OCI-LY1 (cell line): ENCODE measurements around the gene MBNL1.

Experiments used
- H2AFZ ChIP-seq: fragments of 200-600 bp; sonication (generic), shearing (Covaris generic); 2 replicates; pipeline ENCODE4 v1.6.0; 2014; ENCODE audit warnings: antibody characterized with exemption, mild to moderate bottlenecking, low read length
- H3F3A ChIP-seq: fragments of 200-600 bp; sonication (generic), shearing (Covaris generic); 2 replicates; pipeline ENCODE4 v1.6.0; 2014; ENCODE audit warnings: mild to moderate bottlenecking, antibody characterized with exemption, low read length, moderate library complexity; ENCODE audit not compliant: insufficient read depth
- H3K27ac ChIP-seq: fragments of 200-600 bp; sonication (generic); 2 replicates; pipeline ENCODE4 v1.5.1; 2014; ENCODE audit warnings: low read length, mixed run types, mild to moderate bottlenecking, low read depth; ENCODE audit not compliant: poor library complexity, severe bottlenecking
- H3K27me3 ChIP-seq: fragments of 200-600 bp; sonication (generic); 2 replicates; pipeline ENCODE4 v1.6.0; 2014; ENCODE audit warnings: antibody characterized with exemption, mild to moderate bottlenecking, low read length, moderate library complexity; ENCODE audit not compliant: insufficient read depth
- H3K36me3 ChIP-seq: fragments of 200-600 bp; sonication (generic); 2 replicates; pipeline ENCODE4 v1.6.1; 2014; ENCODE audit warnings: mild to moderate bottlenecking, antibody characterized with exemption, low read length, moderate library complexity, mixed read lengths; ENCODE audit not compliant: insufficient read depth
- H3K4me1 ChIP-seq: fragments of 200-600 bp; sonication (generic); 2 replicates; pipeline ENCODE4 v1.5.1; 2014; ENCODE audit warnings: mild to moderate bottlenecking, low read length, moderate library complexity; ENCODE audit not compliant: insufficient read depth, severe bottlenecking
- H3K4me2 ChIP-seq: fragments of 200-600 bp; sonication (generic), shearing (Covaris generic); 2 replicates; pipeline ENCODE4 v1.6.1; 2014; ENCODE audit warnings: low read length
- H3K4me3 ChIP-seq: fragments of 200-600 bp; sonication (generic); 2 replicates; pipeline ENCODE4 v1.5.1; 2014; ENCODE audit warnings: low read length, low read depth, mild to moderate bottlenecking, mixed read lengths; ENCODE audit not compliant: poor library complexity, severe bottlenecking
- H3K79me2 ChIP-seq: fragments of 200-600 bp; shearing (Covaris generic); 2 replicates; pipeline ENCODE4 v1.6.1; 2016; ENCODE audit warnings: mixed run types, low read length, mixed read lengths; ENCODE audit not compliant: insufficient read depth
- H3K9ac ChIP-seq: fragments of 200-600 bp; sonication (generic), shearing (Covaris generic); 2 replicates; pipeline ENCODE4 v1.6.1; 2014; ENCODE audit warnings: mild to moderate bottlenecking, low read length, mixed read lengths
- H3K9me2 ChIP-seq: fragments of 200-600 bp; sonication (generic), shearing (Covaris generic); 2 replicates; pipeline ENCODE4 v1.6.1; 2014; ENCODE audit warnings: low read depth, mild to moderate bottlenecking, low read length, mixed read lengths
- H3K9me3 ChIP-seq: fragments of 200-600 bp; shearing (Covaris generic); 2 replicates; pipeline ENCODE4 v1.6.1; 2014; ENCODE audit warnings: low read length, mixed read lengths
- H4K20me1 ChIP-seq: fragments of 200-600 bp; sonication (generic), shearing (Covaris generic); 2 replicates; pipeline ENCODE4 v1.6.0; 2016; ENCODE audit warnings: mild to moderate bottlenecking, low read length; ENCODE audit not compliant: insufficient read depth
- CTCF ChIP-seq: fragments of 200-600 bp; sonication (generic), shearing (Covaris generic); IDR thresholded peaks from 2 replicates; pipeline ENCODE4 v1.5.1; 2017; ENCODE audit warnings: mild to moderate bottlenecking, antibody characterized with exemption, low read length, moderate library complexity, mixed read lengths
- EZH2 ChIP-seq: fragments of 200-600 bp; sonication (generic), shearing (Covaris generic); IDR thresholded peaks from 2 replicates; pipeline ENCODE4 v1.8.0; 2017; ENCODE audit warnings: borderline replicate concordance, mixed run types, mild to moderate bottlenecking, antibody characterized with exemption, low read length, moderate library complexity, mixed read lengths

The MBNL1 gene

DNA sequence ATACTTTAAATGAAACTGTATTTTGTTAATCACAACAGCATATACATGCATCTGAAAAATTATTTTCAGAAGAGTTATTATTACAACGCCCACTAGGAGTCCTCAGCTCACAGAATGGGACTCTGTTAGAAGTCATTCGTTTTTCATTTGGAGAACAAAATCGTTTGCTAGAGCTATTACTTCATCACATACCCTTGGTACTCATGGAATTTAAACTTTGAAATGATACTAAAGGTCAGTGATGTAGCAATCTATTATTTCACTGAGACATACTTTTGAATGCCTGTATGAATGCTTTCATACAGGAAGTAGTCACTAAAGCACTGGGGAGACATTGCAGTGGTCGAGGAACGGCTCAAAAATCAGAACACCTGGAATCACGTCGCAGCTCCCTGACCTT, 198.1 kb downstream of the MBNL1 start:
- Histone ChIP-seq H4K20me1 (no peaks in the 10 kb centered on the region), H3F3A (peaks cover 29% of the 10 kb centered on the region), H3K4me1 (peaks cover 3% of the 10 kb centered on the region), H3K9me2 (no peaks in the 10 kb centered on the region), H3K9ac (no peak overlapping the region), H3K27me3 (no peaks in the 10 kb centered on the region), H3K27ac (no peak overlapping the region), H3K4me3 (no peak overlapping the region), H3K9me3 (no peaks in the 10 kb centered on the region), H3K4me2 (no peak overlapping the region), H2AFZ (no peak overlapping the region), H3K79me2 (no peaks in the 10 kb centered on the region), H3K36me3 (peaks cover 40% of the 10 kb centered on the region)
- TF ChIP-seq CTCF (peak; percentile 87), EZH2 (no peak)

DNA sequence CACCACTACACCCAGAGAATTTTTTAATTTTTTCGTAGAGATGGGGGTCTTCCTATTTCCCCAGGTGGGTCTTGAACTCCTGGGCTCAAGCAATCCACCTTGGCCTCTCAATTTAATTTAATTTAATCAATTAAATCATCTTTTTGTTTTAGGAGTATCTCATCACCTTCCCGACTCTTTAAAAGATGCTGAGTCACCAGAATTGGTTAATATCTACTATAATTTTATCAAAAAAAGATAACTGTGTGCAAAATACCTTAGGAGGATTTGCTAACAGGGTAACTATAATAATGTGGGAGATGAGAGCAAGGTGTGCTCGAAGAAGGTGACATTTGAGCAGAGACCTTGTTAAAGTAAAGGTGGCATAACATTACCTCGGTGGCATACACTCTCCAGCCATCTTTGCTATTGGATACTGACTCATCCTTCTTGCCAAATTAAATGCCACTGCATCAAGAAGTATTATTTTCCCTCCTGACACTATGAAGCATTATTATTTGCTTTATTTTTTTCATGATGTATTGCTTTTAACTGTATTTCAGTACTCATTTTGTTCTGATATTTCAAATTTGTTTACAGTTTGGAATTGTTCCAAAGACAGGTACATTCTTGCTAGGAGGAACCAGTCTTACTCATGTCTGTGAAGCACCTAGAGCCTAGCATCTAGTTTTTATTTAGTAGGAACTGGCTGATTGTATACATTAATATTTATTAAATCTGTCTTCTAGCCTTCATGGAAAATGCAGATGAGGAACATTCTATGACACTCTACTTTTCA, 200.7 kb downstream of the MBNL1 start:
- Histone ChIP-seq H3K9me3 (no peaks in the 10 kb centered on the region), H3K4me2 (no peak overlapping the region), H3K79me2 (no peaks in the 10 kb centered on the region), H3K4me1 (peaks cover 4% of the 10 kb centered on the region), H3K27me3 (no peaks in the 10 kb centered on the region), H3K9me2 (no peaks in the 10 kb centered on the region), H3F3A (peaks cover 29% of the 10 kb centered on the region), H3K4me3 (no peak overlapping the region), H3K27ac (no peak overlapping the region), H3K9ac (no peak overlapping the region), H4K20me1 (no peaks in the 10 kb centered on the region), H2AFZ (no peak overlapping the region), H3K36me3 (peaks cover 18% of the 10 kb centered on the region)
- TF ChIP-seq EZH2 = no peak
- no peak for TF ChIP-seq CTCF

DNA sequence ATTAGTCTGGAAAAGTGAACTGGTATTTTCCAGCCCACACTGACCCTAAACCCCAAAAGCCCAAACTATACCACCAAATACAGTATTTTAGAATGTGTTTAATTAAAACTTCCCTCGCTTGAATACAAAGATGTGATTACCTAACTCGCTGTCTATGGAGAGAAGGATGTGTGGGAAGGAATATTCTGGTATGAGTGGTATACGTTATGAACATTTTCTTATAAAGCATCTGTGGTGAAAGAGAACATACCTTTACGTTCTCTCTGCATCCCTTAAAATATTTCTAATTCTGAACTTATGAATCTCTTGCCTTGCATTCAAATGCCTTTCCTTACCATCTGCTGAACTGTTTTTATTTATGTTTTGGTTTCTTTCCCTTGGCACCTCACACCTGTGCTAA, 201.4 kb downstream of the MBNL1 start:
- no peak overlapping the region for H3K9ac ChIP-seq

More for the DNA sequence above, 201.4 kb downstream of the MBNL1 start:
- Histone ChIP-seq H3K4me2 (no peak overlapping the region), H3K27ac (no peak overlapping the region), H4K20me1 (no peaks in the 10 kb centered on the region), H3K9me3 (no peaks in the 10 kb centered on the region), H3K36me3 (peaks cover 12% of the 10 kb centered on the region; the same call in 1 of the 2 replicates), H3K4me3 (no peak overlapping the region), H3K9me2 (no peaks in the 10 kb centered on the region), H3K79me2 (no peaks in the 10 kb centered on the region), H3F3A (peaks cover 29% of the 10 kb centered on the region), H3K27me3 (no peaks in the 10 kb centered on the region), H2AFZ (no peak overlapping the region), H3K4me1 (peaks cover 4% of the 10 kb centered on the region)
- TF ChIP-seq EZH2 (no peak), CTCF (no peak)
